Measurements from ENCODE around the gene ADGRG2.

The ADGRG2 gene, protein sequence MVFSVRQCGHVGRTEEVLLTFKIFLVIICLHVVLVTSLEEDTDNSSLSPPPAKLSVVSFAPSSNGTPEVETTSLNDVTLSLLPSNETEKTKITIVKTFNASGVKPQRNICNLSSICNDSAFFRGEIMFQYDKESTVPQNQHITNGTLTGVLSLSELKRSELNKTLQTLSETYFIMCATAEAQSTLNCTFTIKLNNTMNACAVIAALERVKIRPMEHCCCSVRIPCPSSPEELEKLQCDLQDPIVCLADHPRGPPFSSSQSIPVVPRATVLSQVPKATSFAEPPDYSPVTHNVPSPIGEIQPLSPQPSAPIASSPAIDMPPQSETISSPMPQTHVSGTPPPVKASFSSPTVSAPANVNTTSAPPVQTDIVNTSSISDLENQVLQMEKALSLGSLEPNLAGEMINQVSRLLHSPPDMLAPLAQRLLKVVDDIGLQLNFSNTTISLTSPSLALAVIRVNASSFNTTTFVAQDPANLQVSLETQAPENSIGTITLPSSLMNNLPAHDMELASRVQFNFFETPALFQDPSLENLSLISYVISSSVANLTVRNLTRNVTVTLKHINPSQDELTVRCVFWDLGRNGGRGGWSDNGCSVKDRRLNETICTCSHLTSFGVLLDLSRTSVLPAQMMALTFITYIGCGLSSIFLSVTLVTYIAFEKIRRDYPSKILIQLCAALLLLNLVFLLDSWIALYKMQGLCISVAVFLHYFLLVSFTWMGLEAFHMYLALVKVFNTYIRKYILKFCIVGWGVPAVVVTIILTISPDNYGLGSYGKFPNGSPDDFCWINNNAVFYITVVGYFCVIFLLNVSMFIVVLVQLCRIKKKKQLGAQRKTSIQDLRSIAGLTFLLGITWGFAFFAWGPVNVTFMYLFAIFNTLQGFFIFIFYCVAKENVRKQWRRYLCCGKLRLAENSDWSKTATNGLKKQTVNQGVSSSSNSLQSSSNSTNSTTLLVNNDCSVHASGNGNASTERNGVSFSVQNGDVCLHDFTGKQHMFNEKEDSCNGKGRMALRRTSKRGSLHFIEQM

DNA sequence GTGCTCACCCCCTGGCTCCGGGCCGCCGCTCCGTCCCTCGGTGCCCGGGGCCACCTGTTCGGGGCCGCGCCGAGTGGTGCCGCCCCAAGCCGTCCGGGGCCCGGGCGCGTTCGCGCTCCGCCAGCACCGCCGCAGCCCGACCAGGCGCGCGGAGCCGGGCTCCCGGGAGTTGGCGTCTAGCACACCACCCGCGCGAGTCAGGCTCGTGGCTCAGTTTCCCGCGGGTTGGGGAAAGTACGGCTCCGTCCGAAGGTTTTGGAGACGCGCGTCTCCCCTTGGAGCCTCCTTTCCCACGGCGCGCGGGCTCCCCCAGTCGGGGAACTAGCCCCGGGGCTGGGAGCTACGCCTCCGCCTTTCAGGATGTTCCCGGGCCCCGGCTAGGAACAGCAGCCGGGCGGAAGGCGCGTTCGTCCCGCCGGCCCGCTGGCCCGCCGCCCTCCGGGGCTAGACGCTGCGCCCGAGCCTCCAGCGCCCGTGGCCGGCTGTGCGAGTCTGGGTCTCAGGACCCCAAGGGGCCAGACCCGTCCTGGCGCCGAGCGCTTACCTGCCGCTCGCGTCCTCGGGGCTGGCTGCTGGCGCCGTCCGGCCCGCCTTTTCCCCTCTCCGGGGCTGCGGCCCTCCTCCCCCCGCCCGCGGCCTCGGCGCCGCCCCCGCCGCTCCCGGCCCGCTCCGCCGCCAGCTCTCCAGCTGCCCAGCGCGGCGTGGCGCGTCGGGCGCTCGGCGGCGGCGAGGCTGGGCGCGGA, at the start of gene ADGRG2:
Gene ADGRG2, minus strand, starts transcription at position 571 of the 743 bp plus-strand sequence. CDS start 53,634 bp downstream, outside the sequence.
- DNase-seq (ENCODE audit: low spot score): no peak

DNA sequence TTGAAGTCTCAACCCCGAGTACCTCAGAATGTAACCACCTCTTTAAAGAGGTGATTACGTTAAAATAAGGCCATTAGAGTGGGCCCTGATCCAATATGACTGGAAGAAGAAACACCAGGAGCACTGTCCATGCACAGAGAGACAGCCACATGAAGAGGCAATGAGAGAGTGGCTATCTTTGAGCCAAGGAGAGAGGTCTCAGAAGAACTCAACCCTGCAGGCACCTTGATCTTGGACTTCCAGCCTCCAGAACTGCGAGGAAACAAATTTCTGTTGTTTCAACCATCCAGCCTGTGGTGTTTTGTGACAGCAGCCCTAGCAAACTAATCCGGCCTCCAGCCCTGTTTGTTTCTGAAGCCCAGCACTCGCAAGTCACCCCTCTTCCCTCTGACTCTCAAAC, 46.3 kb upstream of the ADGRG2 start:
- DNase-seq (ENCODE audit: low spot score): no peak

DNA sequence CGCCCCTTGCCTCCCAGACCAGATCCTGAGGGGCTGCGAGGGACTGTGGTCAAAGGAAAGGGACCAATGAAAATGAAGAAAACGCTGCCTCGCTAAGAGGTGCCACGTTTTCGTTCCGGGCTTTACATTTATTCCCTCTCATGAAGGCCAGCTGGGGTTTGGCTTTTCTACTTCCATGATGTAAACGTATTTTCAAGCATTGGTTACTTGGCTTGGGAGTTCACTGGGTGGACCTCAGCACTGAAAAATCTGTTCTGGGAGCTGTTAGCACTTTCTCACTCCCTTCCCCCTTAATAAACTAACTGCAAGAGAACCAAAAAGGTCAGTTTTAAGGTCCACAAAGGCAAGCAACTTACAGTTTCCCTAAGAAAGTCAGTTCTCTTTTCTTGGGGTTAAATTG, 40.6 kb upstream of the ADGRG2 start:
- DNase-seq (ENCODE audit: low spot score): no peak

DNA sequence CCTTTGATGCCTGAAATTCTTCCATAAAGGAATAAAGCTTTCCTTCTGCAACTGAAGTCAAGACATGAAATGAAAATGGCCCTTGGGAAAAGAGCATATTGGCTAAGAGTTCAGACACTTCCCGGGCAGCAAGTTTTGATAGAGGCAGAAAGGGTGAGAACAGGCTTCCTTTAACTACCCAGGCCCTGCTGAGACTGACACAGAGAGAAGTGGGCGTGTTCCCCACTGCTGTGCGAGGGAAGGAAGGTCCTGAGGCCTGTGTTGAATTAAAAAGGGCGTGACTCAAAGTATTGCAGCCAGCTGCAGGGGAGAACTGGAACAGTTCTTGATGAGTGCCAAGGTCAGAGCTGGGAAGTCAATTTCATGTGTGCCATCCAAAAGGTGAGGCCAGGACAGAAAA, 33.9 kb upstream of the ADGRG2 start:
- no peak for DNase-seq (ENCODE audit: low spot score)

DNA sequence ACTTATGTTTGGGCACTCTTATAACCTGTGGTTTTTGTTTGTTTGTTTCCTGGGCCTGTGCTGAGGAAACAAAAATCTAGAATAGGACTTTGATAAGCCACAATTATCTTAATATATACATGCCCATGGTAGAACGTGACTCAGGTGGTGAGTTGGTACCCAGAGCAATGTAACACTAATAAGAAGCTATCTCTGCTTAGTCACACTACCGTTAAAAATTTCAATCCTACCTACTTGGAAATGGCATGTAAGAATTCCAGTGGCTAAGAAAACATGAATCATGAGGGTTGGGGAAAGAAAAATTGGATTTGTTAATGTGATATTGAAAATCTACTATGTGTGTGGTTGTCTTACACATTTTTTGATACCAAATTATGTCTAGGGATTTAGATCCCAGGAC, 30.5 kb upstream of the ADGRG2 start:
- no peak for DNase-seq (ENCODE audit: low spot score)

DNA sequence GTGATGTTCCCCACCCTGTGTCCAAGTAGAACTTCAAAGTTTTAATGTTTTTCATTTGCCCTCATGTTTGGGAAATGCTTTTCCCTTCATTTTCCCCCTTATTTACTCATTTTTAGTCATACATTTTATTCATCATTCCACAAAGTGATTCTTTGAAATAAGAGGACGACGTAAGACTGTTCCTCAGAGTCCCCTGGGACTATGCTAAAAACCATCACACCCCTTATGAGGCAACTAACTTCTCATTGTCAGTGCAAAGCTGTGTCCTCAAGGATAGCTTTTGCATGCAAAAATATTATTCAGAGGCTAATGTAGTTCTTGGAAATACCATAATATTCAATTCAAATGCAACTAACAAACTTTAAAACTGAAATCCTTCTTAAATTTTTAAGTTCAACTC, 14.8 kb upstream of the ADGRG2 start:
- no peak for DNase-seq (ENCODE audit: low spot score)

DNA sequence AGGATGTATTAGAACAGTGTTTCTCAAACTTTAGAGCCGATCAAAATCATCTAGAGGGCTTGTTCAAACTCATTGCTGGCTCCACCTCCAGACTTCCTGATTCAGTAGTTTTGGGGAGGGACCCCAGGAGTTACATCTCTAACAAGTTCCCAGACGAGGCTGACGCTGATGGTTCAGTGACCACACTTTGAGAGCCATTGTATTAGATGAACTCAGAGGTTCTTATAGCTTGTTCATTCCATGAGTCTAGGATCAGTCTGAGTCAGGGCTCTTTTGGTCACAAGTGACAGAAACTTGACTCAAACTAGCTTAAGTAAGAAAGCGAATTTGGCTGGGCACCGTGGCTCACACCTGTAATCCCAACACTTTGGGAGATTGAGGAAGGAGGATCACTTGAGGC, 11.5 kb upstream of the ADGRG2 start:
- no peak for DNase-seq (ENCODE audit: low spot score)

DNA sequence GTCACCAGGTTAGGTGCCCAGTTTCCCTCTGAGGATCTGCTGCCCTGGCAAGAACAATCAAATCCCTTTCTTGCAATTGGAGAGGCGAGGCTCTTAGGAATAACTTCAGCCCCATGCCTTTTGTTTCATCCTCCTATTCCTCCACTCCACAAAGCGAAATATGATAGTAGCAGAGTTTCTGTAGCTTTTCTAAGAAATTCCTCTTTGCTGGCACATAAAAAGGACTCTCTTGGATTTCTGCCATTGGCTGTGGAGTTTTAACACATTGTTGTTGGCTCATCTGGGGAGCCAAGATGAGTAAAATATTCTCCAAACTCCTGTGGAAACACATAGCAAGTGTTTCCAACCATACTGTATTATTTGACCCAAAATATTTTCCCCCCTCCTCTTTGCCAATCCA, 11.0 kb upstream of the ADGRG2 start:
- DNase-seq (ENCODE audit: low spot score): no peak

DNA sequence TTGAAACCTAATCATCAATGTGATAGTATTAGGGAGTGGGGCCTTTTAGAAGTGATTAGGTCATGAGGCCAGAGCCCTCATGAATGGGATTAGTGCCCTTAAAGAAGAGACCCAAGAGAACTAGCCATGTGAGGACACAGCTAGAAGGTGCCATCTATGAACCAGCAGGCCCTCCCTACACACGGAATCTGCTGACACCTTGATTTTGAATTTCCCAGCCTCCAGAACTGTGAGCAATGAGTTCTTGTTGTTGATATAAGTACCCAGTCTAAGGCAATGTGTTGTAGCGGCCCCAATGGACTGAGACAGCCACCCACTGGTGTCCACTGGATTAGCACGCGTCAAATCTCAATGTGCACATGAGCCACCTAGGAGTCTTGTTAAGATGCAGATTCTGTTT, 8.4 kb upstream of the ADGRG2 start:
- no peak for DNase-seq (ENCODE audit: low spot score)

GRCh38 chrX:19129694-19130093, 7.4 kb upstream of the ADGRG2 start:
- no peak for DNase-seq (ENCODE audit: low spot score)

DNA sequence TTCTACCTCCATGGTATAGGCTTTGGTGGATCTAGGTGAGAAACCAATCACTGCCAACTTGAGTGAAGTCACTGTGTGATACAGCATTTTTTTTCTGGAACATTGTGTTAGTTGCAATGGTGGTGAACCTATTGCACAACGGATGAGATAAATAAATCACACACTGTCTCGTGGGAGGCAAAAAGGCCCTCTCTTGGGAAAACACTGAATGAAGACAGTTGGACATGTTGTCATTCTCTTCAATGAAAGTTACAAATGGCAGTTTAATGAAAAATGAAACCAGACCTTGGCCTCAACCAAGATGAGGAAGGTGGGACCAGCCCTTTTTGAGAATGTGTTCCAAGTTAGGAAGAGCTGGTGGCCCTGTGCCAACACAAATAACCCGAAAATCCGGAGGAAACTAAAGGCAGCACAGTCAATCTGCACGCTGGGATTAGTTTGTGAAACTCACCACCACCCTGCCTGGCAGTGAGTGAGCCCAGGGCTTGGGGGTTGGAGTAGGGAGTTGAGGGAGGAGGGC, 5.4 kb upstream of the ADGRG2 start:
- DNase-seq (ENCODE audit: low spot score): no peak

- DNase-seq (ENCODE audit: low spot score): no peak
Observed at GRCh38 chrX:19122641-19123009, 357 bp upstream of the ADGRG2 start.

GRCh38 chrX:19121466-19121865, 802 bp downstream of the ADGRG2 start:
- no peak for DNase-seq (ENCODE audit: low spot score)

- no peak for DNase-seq (ENCODE audit: low spot score)
Observed at GRCh38 chrX:19110642-19111041, 11.6 kb downstream of the ADGRG2 start.

DNA sequence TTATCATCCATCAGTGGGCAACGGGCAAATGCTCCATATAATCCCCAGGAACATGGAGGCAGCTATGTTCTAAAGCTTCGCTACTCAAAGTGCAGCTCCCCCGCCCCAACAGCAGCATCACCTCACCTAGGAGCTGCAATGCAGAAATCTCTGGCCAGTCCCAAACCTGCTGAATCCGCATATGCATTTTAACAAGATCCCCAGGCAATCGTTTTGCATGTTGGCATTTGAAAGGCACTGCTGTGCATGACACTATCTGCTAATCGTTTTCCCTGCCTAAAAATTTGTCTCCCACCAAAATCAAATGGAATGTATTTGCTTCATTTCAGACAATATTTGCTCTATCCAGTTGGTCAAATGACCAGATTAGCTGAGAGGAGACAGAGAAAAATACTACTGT, 15.2 kb downstream of the ADGRG2 start:
- DNase-seq (ENCODE audit: low spot score): no peak

GRCh38 chrX:19100586-19100985, 21.7 kb downstream of the ADGRG2 start:
- no peak for DNase-seq (ENCODE audit: low spot score)

DNA sequence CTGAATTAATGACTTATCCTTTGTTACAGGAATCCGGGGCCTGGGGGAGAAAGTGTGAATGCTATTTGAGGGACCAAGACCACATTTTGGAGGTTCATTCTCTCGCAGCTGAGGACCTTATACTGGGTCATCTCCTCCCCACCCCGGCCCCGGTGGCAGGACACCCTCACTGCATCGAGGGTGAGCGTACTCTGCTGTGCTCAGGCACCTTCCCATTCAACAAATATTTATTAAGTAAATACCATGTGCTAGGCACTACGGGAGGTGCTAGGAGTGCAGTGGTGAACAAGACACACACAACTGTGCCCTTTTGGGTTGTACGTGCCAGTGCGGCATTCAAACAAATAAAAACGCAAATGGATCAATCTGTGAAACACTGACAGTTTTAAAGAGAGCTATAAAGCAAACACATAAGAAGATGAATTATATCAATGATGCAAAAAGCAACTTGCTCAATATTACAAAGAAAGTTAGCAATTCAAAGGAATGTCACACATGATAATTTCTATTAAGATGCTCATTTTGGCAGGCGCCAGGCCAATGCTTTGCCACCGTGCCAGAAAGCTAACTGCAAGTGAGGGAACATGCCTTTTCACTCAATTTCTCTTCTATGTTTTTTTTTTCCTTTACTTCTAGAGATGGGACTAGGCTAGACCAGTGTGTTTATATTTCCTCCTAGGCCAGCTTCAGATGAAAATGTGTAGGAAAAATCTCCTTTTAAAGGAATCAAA, 24.6 kb downstream of the ADGRG2 start:
- no peak for DNase-seq (ENCODE audit: low spot score)

DNA sequence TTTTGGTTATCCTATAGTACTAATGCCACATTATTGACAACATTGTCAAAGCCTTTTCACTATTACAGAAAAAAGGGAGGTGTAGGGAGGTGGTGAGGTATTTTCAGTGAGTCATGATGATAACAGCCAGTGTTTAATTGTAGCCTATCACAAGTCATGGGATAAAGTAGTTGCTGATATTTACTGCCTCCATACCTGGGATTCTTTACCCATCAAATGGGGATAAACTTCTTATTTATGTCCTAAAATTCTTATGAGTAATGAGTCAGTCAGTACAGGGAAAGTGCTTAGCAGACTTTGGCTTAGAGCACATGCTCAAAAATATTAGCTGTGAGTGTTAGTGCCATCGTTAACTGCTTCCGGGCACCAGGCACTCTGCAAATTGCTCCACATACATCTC, 25.7 kb downstream of the ADGRG2 start:
- no peak for DNase-seq (ENCODE audit: low spot score)

- DNase-seq (ENCODE audit: low spot score): no peak
Observed at GRCh38 chrX:19094654-19095053, 27.6 kb downstream of the ADGRG2 start.

GRCh38 chrX:19091596-19091995, 30.7 kb downstream of the ADGRG2 start:
- no peak for DNase-seq (ENCODE audit: low spot score)

- DNase-seq (ENCODE audit: low spot score): no peak
Observed at GRCh38 chrX:19089555-19090040, 32.7 kb downstream of the ADGRG2 start.
